LNCaP clone FGC (cell line): ENCODE data around the gene PHLDA3.

ENCODE experiments used
- DNase-seq: peaks from one replicate; pipeline ENCODE4 v3.0.0-alpha.2; 2011; ENCODE audit warnings: low read depth
- H3K4me3 ChIP-seq: 2 replicates; pipeline ENCODE4 v1.5.1; 2011; ENCODE audit warnings: mild to moderate bottlenecking, low read depth, low read length, control low read depth
- CTCF ChIP-seq: IDR thresholded peaks from 2 replicates; pipeline ENCODE4 v1.5.1; 2012; ENCODE audit warnings: mild to moderate bottlenecking; ENCODE audit not compliant: control insufficient read depth, insufficient read depth; ENCODE audit errors: extremely low read depth

PHLDA3 gene

GRCh38 chr1:201508809-201509208 is 39.8 kb upstream of the PHLDA3 start:
- no peak for DNase-seq
- no peak for TF ChIP-seq CTCF
- no peak overlapping the region for H3K4me3 ChIP-seq

GRCh38 chr1:201507360-201507675 is 38.3 kb upstream of the PHLDA3 start:
- DNase-seq: no peak
- no peak for TF ChIP-seq CTCF
- peak overlapping the region; percentile 81 for H3K4me3 ChIP-seq

GRCh38 chr1:201506557-201507359 is 37.8 kb upstream of the PHLDA3 start, which contains the start of gene CSRP1:
CSRP1 (minus strand) TSS chr1:201507123; CDS start chr1:201496303, 10,820 bp downstream.
- TF ChIP-seq CTCF: peak; percentile 15; the same call in 1 of the 2 replicates
- peak; percentile 62 for DNase-seq
- H3K4me3 ChIP-seq: peak within 1 kb of the TSS; percentile 81

GRCh38 chr1:201506092-201506491 is 37.1 kb upstream of the PHLDA3 start:
- TF ChIP-seq CTCF: no peak
- peak overlapping the region; percentile 81 for H3K4me3 ChIP-seq
- no peak for DNase-seq

GRCh38 chr1:201505503-201505890 is 36.5 kb upstream of the PHLDA3 start:
- H3K4me3 ChIP-seq: peak overlapping the region; percentile 81
- TF ChIP-seq CTCF: no peak
- no peak for DNase-seq

- H3K4me3 ChIP-seq: peak overlapping the region; percentile 81
- no peak for DNase-seq
Observed at GRCh38 chr1:201504799-201505502, 36.0 kb upstream of the PHLDA3 start.

More at GRCh38 chr1:201504799-201505502, 36.0 kb upstream of the PHLDA3 start:
- TF ChIP-seq CTCF: no peak
